CD4-positive, alpha-beta T cell treated with Interleukin-12 subunit alpha and Interleukin-12 subunit beta, for 1 hour (primary cell): ENCODE data around the gene FBXL12.
"Not testable (repeated sequence)": the region's sequence is repeated elsewhere in the genome, so short reads cannot be mapped to it uniquely, and the experiment has no call there.

ENCODE experiments used
- DNase-seq: peaks from one replicate; pipeline ENCODE4 v3.0.0-alpha.2; 2020

Gene FBXL12

GRCh38 chr19:9818734-9819595 lies at the start of gene FBXL12:
TSS of gene FBXL12 (minus strand) at chr19:9819079. CDS start at chr19:9818813, 266 bp downstream.
- DNase-seq, result peak; percentile 100

- DNase-seq, result peak; percentile 63
These were observed 47.0 kb upstream of the FBXL12 start for GRCh38 chr19:9865732-9866501.

- peak; percentile 25 for DNase-seq
These were observed 44.9 kb upstream of the FBXL12 start for GRCh38 chr19:9863759-9864158.

- peak; percentile 21 for DNase-seq
These were observed 44.1 kb upstream of the FBXL12 start for GRCh38 chr19:9862938-9863337.

GRCh38 chr19:9861503-9861902 lies 42.6 kb upstream of the FBXL12 start:
- no peak for DNase-seq

GRCh38 chr19:9860407-9860806 lies 41.5 kb upstream of the FBXL12 start:
- no peak for DNase-seq

- DNase-seq, result no peak
These were observed 39.9 kb upstream of the FBXL12 start for GRCh38 chr19:9858766-9859165.

- DNase-seq, result peak; percentile 53
These were observed 39.3 kb upstream of the FBXL12 start for GRCh38 chr19:9857920-9858746.

- no peak for DNase-seq
These were observed 38.3 kb upstream of the FBXL12 start for GRCh38 chr19:9857076-9857721.

GRCh38 chr19:9856609-9857008 lies 37.7 kb upstream of the FBXL12 start:
- no peak for DNase-seq

- no peak for DNase-seq
These were observed 35.5 kb upstream of the FBXL12 start for GRCh38 chr19:9854282-9854846.

- DNase-seq, result no peak
These were observed 31.5 kb upstream of the FBXL12 start for GRCh38 chr19:9850235-9850959.

- no peak for DNase-seq
These were observed 30.9 kb upstream of the FBXL12 start for GRCh38 chr19:9849791-9850190.

- no peak for DNase-seq
These were observed 29.9 kb upstream of the FBXL12 start for GRCh38 chr19:9848762-9849161.

- DNase-seq, result peak; percentile 54
These were observed 29.2 kb upstream of the FBXL12 start for GRCh38 chr19:9848060-9848459.

- peak; percentile 36 for DNase-seq
These were observed 28.3 kb upstream of the FBXL12 start for GRCh38 chr19:9847087-9847671.

GRCh38 chr19:9843626-9844273 lies 24.9 kb upstream of the FBXL12 start:
- not testable (repeated sequence) for DNase-seq

- DNase-seq, result no peak
These were observed 24.2 kb upstream of the FBXL12 start for GRCh38 chr19:9842834-9843625.

- DNase-seq, result no peak
These were observed 20.5 kb upstream of the FBXL12 start for GRCh38 chr19:9839415-9839814.

- no peak for DNase-seq
These were observed 19.4 kb upstream of the FBXL12 start for GRCh38 chr19:9838324-9838723.
